HL-60 (cell line): ENCODE data around the gene SUV39H2.

Source experiments
- DNase-seq, 2 experiments: peaks; one replicate each; pipeline ENCODE4 v3.0.0-alpha.2; 2010 to 2020; ENCODE audit warnings: low read depth in 1 of 2, low spot score in 1 of 2
- H3K27ac ChIP-seq: fragments of 250-450 bp; sonication (Bioruptor Pico); replicated peaks from 2 replicates; pipeline ENCODE4 v1.5.1; 2020; ENCODE audit warnings: mild to moderate bottlenecking, moderate library complexity
- H3K27me3 ChIP-seq: fragments of 250-450 bp; sonication (Bioruptor Pico); 2 replicates; pipeline ENCODE4 v1.5.1; 2021; ENCODE audit warnings: mild to moderate bottlenecking, moderate library complexity; ENCODE audit not compliant: insufficient read depth, poor library complexity, severe bottlenecking
- H3K4me3 ChIP-seq: replicated peaks from 2 replicates; pipeline ENCODE4 v1.5.1; 2011; ENCODE audit warnings: mild to moderate bottlenecking, control low read depth, low read length; ENCODE audit not compliant: insufficient read depth
- GABPA ChIP-seq: IDR thresholded peaks from 2 replicates; pipeline ENCODE4 v1.6.1; 2012; ENCODE audit warnings: low read depth
- POLR2AphosphoS5 ChIP-seq: IDR thresholded peaks from 2 replicates; pipeline ENCODE4 v1.6.1; 2012; ENCODE audit warnings: low read depth
- SPI1 ChIP-seq: IDR thresholded peaks from 2 replicates; pipeline ENCODE4 v1.6.1; 2012; ENCODE audit warnings: low read depth, mild to moderate bottlenecking, borderline replicate concordance
- TF ChIP-seq, protein P1 (sequence below): IDR thresholded peaks from one replicate; pipeline ENCODE4 v1.5.1; 2011; ENCODE audit warnings: low read length, control low read depth, inconsistent platforms; ENCODE audit not compliant: insufficient read depth
- TF ChIP-seq, protein P2 (sequence below): IDR thresholded peaks from 2 replicates; pipeline ENCODE4 v1.6.1; 2012; ENCODE audit warnings: low read depth; ENCODE audit not compliant: insufficient replicate concordance

Gene SUV39H2

DNA sequence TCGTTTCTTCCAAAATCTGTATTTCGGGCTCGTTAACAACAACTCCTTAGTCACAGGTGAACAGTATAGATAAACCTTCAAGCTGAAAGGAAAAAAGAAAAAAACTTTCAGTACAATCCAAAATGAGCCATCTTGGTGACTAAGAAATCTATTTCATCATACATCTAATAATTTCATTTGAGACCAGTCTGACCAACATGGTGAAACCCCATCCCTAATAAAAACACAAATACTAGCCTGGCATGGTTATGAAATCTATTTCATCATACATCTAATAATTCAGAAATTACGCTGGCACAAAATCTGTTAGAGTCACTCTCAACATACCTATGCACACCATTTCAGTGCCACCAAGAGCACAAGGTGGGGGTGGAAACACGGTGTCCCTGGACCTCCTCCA, 66.4 kb downstream of the SUV39H2 start:
- DNase-seq = no peak
- Histone ChIP-seq H3K27me3 (no peaks in the 10 kb centered on the region), H3K27ac (no peak overlapping the region), H3K4me3 (no peak overlapping the region)
- TF ChIP-seq GABPA = no peak
- TF ChIP-seq POLR2AphosphoS5 = no peak
- TF ChIP-seq SPI1 = no peak
- TF ChIP-seq, protein P1, sequence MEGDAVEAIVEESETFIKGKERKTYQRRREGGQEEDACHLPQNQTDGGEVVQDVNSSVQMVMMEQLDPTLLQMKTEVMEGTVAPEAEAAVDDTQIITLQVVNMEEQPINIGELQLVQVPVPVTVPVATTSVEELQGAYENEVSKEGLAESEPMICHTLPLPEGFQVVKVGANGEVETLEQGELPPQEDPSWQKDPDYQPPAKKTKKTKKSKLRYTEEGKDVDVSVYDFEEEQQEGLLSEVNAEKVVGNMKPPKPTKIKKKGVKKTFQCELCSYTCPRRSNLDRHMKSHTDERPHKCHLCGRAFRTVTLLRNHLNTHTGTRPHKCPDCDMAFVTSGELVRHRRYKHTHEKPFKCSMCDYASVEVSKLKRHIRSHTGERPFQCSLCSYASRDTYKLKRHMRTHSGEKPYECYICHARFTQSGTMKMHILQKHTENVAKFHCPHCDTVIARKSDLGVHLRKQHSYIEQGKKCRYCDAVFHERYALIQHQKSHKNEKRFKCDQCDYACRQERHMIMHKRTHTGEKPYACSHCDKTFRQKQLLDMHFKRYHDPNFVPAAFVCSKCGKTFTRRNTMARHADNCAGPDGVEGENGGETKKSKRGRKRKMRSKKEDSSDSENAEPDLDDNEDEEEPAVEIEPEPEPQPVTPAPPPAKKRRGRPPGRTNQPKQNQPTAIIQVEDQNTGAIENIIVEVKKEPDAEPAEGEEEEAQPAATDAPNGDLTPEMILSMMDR = no peak
- TF ChIP-seq, protein P2, sequence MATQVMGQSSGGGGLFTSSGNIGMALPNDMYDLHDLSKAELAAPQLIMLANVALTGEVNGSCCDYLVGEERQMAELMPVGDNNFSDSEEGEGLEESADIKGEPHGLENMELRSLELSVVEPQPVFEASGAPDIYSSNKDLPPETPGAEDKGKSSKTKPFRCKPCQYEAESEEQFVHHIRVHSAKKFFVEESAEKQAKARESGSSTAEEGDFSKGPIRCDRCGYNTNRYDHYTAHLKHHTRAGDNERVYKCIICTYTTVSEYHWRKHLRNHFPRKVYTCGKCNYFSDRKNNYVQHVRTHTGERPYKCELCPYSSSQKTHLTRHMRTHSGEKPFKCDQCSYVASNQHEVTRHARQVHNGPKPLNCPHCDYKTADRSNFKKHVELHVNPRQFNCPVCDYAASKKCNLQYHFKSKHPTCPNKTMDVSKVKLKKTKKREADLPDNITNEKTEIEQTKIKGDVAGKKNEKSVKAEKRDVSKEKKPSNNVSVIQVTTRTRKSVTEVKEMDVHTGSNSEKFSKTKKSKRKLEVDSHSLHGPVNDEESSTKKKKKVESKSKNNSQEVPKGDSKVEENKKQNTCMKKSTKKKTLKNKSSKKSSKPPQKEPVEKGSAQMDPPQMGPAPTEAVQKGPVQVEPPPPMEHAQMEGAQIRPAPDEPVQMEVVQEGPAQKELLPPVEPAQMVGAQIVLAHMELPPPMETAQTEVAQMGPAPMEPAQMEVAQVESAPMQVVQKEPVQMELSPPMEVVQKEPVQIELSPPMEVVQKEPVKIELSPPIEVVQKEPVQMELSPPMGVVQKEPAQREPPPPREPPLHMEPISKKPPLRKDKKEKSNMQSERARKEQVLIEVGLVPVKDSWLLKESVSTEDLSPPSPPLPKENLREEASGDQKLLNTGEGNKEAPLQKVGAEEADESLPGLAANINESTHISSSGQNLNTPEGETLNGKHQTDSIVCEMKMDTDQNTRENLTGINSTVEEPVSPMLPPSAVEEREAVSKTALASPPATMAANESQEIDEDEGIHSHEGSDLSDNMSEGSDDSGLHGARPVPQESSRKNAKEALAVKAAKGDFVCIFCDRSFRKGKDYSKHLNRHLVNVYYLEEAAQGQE = no peak

DNA sequence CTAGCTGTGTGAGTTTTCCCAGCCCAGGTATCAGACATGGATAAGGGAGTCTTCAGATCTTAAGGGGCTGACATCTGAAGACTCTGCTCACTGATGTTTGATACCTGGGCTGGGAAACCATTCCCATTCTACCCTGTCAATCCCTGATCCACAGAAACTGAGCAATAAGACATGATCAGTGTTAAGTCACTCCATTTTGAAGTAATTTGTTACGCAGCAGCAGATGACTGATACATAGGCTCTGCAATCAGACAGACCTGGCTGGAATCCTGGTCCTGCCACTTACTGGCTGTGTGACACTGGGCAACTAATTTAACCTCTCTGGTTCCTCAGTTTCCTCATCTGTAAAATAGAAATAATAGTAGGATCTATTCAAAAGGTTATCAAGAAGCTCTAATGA, 68.6 kb downstream of the SUV39H2 start:
- Histone ChIP-seq H3K4me3 (no peak overlapping the region), H3K27me3 (no peaks in the 10 kb centered on the region), H3K27ac (no peak overlapping the region)
- TF ChIP-seq GABPA = no peak
- no peak for DNase-seq

DNA sequence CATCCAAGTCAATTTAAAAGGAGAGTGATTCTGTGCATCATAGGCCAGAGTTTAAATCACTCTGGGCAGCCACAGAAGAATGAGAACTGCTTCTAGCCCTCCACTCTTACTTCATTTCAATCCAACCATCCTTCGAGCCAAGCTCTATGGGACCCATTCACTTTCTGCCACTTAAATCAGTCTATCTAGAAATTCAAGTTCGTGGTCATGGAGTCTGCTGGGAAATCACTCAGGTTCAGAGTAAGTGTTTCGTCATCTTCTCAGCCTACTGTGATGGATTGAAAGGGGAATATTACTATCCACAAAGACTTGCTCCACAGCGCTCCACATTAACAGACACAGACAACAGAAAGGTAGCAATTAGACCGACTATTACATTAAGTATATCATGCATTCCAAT, 70.6 kb downstream of the SUV39H2 start:
- no peak for TF ChIP-seq POLR2AphosphoS5
- TF ChIP-seq, protein P1 = no peak
- no peak for TF ChIP-seq GABPA
- TF ChIP-seq, protein P2 = no peak
- TF ChIP-seq SPI1 = no peak
- no peak overlapping the region for H3K27ac ChIP-seq

DNA sequence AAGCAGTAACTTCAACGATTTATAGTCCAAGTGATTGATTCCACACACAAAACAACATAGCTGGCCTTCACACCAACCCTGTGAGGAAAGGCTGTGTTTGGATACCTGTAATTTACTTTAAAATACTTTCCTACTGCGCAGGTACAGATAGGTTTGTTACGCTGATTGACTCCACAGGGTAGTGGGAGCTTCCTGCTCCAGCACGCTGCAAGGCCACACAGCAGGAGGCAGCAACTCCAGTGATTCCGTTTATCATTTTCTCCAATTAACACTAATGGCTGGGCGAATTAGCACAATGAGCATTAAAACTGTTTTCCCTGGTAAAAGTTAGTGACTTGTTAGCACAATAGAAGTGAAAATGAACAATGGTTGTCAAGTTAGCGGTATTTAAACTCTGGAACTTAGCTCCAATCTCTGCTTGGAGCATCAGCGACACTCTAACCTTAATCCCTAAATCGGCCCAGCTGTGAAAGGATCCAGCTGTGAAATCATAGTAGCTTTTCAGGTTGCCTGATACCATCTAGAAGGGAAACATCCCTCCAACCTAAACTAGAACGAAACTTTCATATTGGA, 74.3 kb downstream of the SUV39H2 start:
- H3K27ac ChIP-seq = peak overlapping the region; percentile 88
- TF ChIP-seq, protein P2 = no peak
- no peak for TF ChIP-seq POLR2AphosphoS5
- no peak for TF ChIP-seq GABPA
- TF ChIP-seq, protein P1 = no peak
- no peak for TF ChIP-seq SPI1
- H3K4me3 ChIP-seq = peak overlapping the region; percentile 60
- DNase-seq = peak in 1 of 2 experiments; percentile 5
- no peaks in the 10 kb centered on the region for H3K27me3 ChIP-seq

More for the DNA sequence above, 70.6 kb downstream of the SUV39H2 start:
- no peak overlapping the region for H3K4me3 ChIP-seq
- no peaks in the 10 kb centered on the region for H3K27me3 ChIP-seq
- DNase-seq = no peak
